Measurements from ENCODE around the gene RORB. TPM values are rescaled to one million over a fixed set of nuclear protein-coding genes. Genes with fewer than 3 reads are reported as not detected.
A peak's percentile ranks its signal among the peaks of the same experiment; 100 is the strongest.

The RORB gene
- total and polyA plus RNA-seq, 8 donors = 0.14 to 5.2 (median 0.22) TPM

DNA sequence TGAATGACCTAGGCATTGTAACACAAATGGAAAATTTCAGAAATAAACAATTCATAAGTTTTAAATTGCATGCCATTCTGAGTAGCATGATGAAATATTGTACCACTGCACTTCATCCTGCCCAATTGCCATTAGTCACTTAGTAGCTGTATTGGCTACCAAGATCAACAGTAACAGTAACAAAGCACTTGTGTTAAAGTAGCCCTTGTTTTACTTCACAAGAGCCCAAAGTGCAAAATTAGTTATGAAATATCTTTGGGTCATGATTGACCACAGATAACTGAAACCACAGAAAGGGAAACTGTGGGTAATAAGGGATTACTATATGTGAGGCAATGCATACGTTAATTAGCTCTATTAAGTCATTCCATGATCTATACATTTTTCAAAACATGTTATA is 33.3 kb upstream of the RORB start:
- ATAC-seq (peak; percentile 79), DNase-seq (no peak)
- H3K27me3 ChIP-seq = no peaks in the 10 kb centered on the region
- intact Hi-C loops (cut with DNase I) = no loop called here
- no peaks in the 10 kb centered on the region for H3K9me3 ChIP-seq
- H3K4me3 ChIP-seq = no peak overlapping the region
- no peaks in the 10 kb centered on the region for H3K36me3 ChIP-seq
- H3K4me1 ChIP-seq = peaks cover 0 to 8% of the 10 kb centered on the region in 2 donors
- TF ChIP-seq, protein P1, sequence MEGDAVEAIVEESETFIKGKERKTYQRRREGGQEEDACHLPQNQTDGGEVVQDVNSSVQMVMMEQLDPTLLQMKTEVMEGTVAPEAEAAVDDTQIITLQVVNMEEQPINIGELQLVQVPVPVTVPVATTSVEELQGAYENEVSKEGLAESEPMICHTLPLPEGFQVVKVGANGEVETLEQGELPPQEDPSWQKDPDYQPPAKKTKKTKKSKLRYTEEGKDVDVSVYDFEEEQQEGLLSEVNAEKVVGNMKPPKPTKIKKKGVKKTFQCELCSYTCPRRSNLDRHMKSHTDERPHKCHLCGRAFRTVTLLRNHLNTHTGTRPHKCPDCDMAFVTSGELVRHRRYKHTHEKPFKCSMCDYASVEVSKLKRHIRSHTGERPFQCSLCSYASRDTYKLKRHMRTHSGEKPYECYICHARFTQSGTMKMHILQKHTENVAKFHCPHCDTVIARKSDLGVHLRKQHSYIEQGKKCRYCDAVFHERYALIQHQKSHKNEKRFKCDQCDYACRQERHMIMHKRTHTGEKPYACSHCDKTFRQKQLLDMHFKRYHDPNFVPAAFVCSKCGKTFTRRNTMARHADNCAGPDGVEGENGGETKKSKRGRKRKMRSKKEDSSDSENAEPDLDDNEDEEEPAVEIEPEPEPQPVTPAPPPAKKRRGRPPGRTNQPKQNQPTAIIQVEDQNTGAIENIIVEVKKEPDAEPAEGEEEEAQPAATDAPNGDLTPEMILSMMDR (IDR thresholded peaks at IDR 0.05) = no peak
- no peak overlapping the region for H3K27ac ChIP-seq

DNA sequence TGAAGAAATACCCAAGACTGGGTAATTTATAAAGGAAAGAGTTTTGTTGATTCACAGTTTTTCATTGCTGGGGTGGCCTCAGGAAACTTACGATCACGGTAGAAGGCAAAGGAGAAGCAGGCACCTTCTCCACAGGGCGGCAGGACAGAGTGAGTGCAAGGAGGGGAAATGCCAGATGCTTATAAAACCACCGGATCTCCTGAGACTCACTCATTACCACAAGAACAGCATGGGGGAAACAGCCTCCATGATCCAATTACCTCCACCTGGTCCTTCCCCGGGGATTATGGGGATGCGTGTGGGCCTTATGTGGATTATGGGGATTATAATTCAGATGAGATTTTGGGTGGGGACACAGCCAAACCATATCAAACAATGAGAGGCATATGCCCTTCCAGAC is 18.5 kb upstream of the RORB start:
- TF ChIP-seq, protein P1 (IDR thresholded peaks at IDR 0.05) = no peak
- H3K9me3 ChIP-seq = no peaks in the 10 kb centered on the region
- H3K4me3 ChIP-seq = no peak overlapping the region
- ATAC-seq (no peak), DNase-seq (no peak)
- intact Hi-C loops (cut with DNase I) = no loop called here
- no peaks in the 10 kb centered on the region for H3K36me3 ChIP-seq
- no peaks in the 10 kb centered on the region for H3K27me3 ChIP-seq
- H3K27ac ChIP-seq = no peak overlapping the region
- no peaks in the 10 kb centered on the region for H3K4me1 ChIP-seq

DNA sequence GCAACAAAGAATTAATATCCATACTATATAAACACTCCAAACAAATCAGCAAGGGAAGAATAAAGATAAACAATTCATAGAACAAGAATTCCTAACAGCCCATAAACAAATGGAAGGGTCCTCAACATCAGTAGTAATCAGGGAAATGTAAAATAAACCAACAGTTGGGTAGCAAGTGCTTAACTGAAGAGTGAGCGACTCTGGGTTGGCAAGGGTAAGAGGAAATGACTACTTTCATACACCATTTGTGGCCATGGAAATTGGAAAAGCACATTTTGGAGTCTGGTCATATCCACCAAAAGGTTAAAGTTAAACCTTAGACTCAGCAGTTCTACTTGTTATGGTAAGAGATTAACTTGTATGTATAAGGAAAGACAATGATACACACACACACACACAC is 17.4 kb upstream of the RORB start:
- H3K36me3 ChIP-seq = no peaks in the 10 kb centered on the region
- DNase-seq (peak in 1 of 4 donors; percentile 32), ATAC-seq (no peak)
- no peaks in the 10 kb centered on the region for H3K27me3 ChIP-seq
- H3K4me3 ChIP-seq = no peak overlapping the region
- H3K9me3 ChIP-seq = no peaks in the 10 kb centered on the region
- intact Hi-C loops (cut with DNase I) = no loop called here
- no peaks in the 10 kb centered on the region for H3K4me1 ChIP-seq
- TF ChIP-seq, protein P1 (IDR thresholded peaks at IDR 0.05) = no peak
- H3K27ac ChIP-seq = no peak overlapping the region

DNA sequence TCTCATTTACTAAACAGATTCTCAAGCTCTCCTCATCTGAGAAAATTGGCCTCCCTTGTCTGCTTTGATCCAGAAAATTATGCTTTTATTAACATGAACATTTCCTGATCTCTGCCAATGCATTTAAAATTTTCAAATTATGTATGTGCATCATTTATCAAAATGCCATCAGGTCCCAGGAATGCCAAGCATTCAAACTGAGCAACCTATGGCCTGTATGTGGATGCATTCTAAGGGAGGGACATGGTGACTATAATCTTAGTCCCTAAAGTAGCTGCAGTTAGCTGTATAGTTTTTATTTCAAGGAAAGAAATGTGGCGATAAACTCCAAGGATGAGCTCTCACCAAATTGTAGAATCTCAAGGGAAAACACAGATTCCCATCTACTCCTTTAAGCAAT is 9.7 kb upstream of the RORB start:
- DNase-seq = no peak
- ATAC-seq = no peak
- intact Hi-C loops (cut with DNase I) = no loop called here
- no peaks in the 10 kb centered on the region for H3K36me3 ChIP-seq
- no peaks in the 10 kb centered on the region for H3K27me3 ChIP-seq
- H3K27ac ChIP-seq = no peak overlapping the region
- no peak overlapping the region for H3K4me3 ChIP-seq
- H3K4me1 ChIP-seq = no peaks in the 10 kb centered on the region
- TF ChIP-seq, protein P1 (IDR thresholded peaks at IDR 0.05) = no peak
- H3K9me3 ChIP-seq = no peaks in the 10 kb centered on the region

DNA sequence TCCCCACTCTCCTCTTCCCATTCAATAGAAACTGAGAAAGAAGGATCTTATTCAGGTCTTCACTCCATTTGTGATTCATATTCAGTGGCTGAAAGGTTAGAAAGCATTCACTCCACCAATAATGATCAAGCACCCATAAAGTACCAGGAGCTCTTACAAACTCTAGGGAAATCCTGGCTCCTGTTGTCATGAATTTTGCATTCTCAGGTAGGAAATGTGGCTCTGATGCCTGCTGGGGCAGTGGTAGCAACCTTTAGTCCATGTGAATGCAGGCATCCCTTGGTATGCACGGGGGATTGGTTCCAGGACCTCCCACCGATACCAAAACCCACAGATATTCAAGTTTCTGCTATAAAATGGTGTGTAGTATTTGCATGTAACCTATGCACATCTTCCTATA is 3.6 kb upstream of the RORB start:
- Histone ChIP-seq H3K36me3 (no peaks in the 10 kb centered on the region), H3K4me1 (peaks cover 3 to 16% of the 10 kb centered on the region in 2 donors), H3K9me3 (no peaks in the 10 kb centered on the region), H3K27me3 (peaks cover 15 to 58% of the 10 kb centered on the region in 2 donors), H3K27ac (no peak overlapping the region), H3K4me3 (no peak overlapping the region)
- TF ChIP-seq, protein P1 (IDR thresholded peaks at IDR 0.05) = no peak
- intact Hi-C loops (cut with DNase I) = no loop called here
- no peak for ATAC-seq
- DNase-seq = no peak

All from left lung (tissue), 10 donors.